WTC11 (cell line): ENCODE results near the gene UGT1A8. TPM values are rescaled to one million over a fixed set of nuclear protein-coding genes. Genes with fewer than 3 reads are reported as not detected.

Source experiments
- ATAC-seq: fragments of 200-7000 bp; cut with Tn5 transposase; 2 replicates; pipeline ENCODE4 v1.10.0; 2021; ENCODE audit warnings: mild to moderate bottlenecking, moderate library complexity
- CTCF ChIA-PET: fragments of 300-600 bp; sonication (Branson Sonifier 250); formaldehyde crosslinking; loops from one replicate; lab custom pipeline; 2021; ENCODE audit warnings: antibody characterized with exemption; lab: Charles Lee
- POLR2A ChIA-PET: fragments of 350-600 bp; sonication (Branson Sonifier 250); formaldehyde crosslinking; loops from one replicate; lab custom pipeline; 2021; ENCODE audit warnings: antibody characterized with exemption; lab: Charles Lee
- DNase-seq: peaks from one replicate; pipeline ENCODE4 v3.0.0; 2021; ENCODE audit warnings: low spot score
- H3K27ac Mint-ChIP-seq: 2 replicates; pipeline ENCODE4 v1.8.0; 2021; ENCODE audit warnings: mixed read lengths
- H3K27me3 Mint-ChIP-seq: 2 replicates; pipeline ENCODE4 v1.8.0; 2021; ENCODE audit warnings: low read depth, mild to moderate bottlenecking, moderate library complexity, mixed read lengths
- H3K36me3 Mint-ChIP-seq: 2 replicates; pipeline ENCODE4 v1.8.0; 2021; ENCODE audit warnings: mixed read lengths
- H3K4me1 Mint-ChIP-seq: 2 replicates; pipeline ENCODE4 v1.8.0; 2022; ENCODE audit warnings: mixed read lengths
- H3K4me3 Mint-ChIP-seq: 2 replicates; pipeline ENCODE4 v1.8.0; 2021; ENCODE audit warnings: mild to moderate bottlenecking, moderate library complexity, mixed read lengths
- H3K9me3 Mint-ChIP-seq: 2 replicates; pipeline ENCODE4 v1.8.0; 2021; ENCODE audit warnings: mixed read lengths
- AFF4 ChIP-seq: sonication (generic); formaldehyde crosslinking; IDR thresholded peaks from 2 replicates; pipeline ENCODE4 v1.8.1; 2023; ENCODE audit warnings: mild to moderate bottlenecking, missing genetic modification reagents, borderline replicate concordance
- AR ChIP-seq: fragments of 250-450 bp; sonication (Bioruptor Pico); IDR thresholded peaks from 2 replicates; pipeline ENCODE4 v1.9.0; 2021; ENCODE audit warnings: mild to moderate bottlenecking
- ATF2 ChIP-seq: sonication (generic); formaldehyde crosslinking; IDR thresholded peaks from 2 replicates; pipeline ENCODE4 v1.8.1; 2022; ENCODE audit warnings: low read depth, missing genetic modification reagents, borderline replicate concordance
- CREM ChIP-seq: sonication (generic); formaldehyde crosslinking; IDR thresholded peaks from 2 replicates; pipeline ENCODE4 v1.8.1; 2022; ENCODE audit warnings: mild to moderate bottlenecking, missing genetic modification reagents, moderate library complexity
- E2F1 ChIP-seq: sonication (generic); formaldehyde crosslinking; IDR thresholded peaks from 2 replicates; pipeline ENCODE4 v1.8.0; 2022; ENCODE audit warnings: mild to moderate bottlenecking, missing genetic modification reagents
- ERG ChIP-seq: fragments of 250-450 bp; sonication (Bioruptor Pico); IDR thresholded peaks from 2 replicates; pipeline ENCODE4 v1.8.0; 2021; ENCODE audit warnings: mild to moderate bottlenecking
- ESRRA ChIP-seq: sonication (generic); formaldehyde crosslinking; IDR thresholded peaks from 2 replicates; pipeline ENCODE4 v1.8.1; 2022; ENCODE audit warnings: mild to moderate bottlenecking, missing genetic modification reagents, borderline replicate concordance
- FOXP4 ChIP-seq: sonication (generic); formaldehyde crosslinking; IDR thresholded peaks from 2 replicates; pipeline ENCODE4 v1.8.0; 2022; ENCODE audit warnings: mild to moderate bottlenecking, missing genetic modification reagents
- JUN ChIP-seq: sonication (generic); formaldehyde crosslinking; IDR thresholded peaks from 2 replicates; pipeline ENCODE4 v1.8.0; 2023; ENCODE audit warnings: mild to moderate bottlenecking, missing genetic modification reagents
- MAX ChIP-seq: sonication (generic); formaldehyde crosslinking; IDR thresholded peaks from 2 replicates; pipeline ENCODE4 v1.8.0; 2022; ENCODE audit warnings: mild to moderate bottlenecking, missing genetic modification reagents
- OVOL2 ChIP-seq: fragments of 250-450 bp; sonication (Bioruptor Pico); IDR thresholded peaks from 2 replicates; pipeline ENCODE4 v1.9.0; 2021; ENCODE audit warnings: mild to moderate bottlenecking, borderline replicate concordance
- PRRX2 ChIP-seq: fragments of 250-450 bp; sonication (Bioruptor Pico); IDR thresholded peaks from 2 replicates; pipeline ENCODE4 v1.8.0; 2021; ENCODE audit warnings: mild to moderate bottlenecking
- SP1 ChIP-seq: sonication (generic); formaldehyde crosslinking; conservative IDR thresholded peaks from 2 replicates; pipeline ENCODE4 v1.8.1; 2022; ENCODE audit warnings: missing genetic modification reagents
- USF2 ChIP-seq: sonication (generic); formaldehyde crosslinking; IDR thresholded peaks from 2 replicates; pipeline ENCODE4 v1.8.1; 2023; ENCODE audit warnings: mild to moderate bottlenecking, missing genetic modification reagents, moderate library complexity
- ZNF121 ChIP-seq: sonication (generic); formaldehyde crosslinking; IDR thresholded peaks from 2 replicates; pipeline ENCODE4 v1.8.0; 2023; ENCODE audit warnings: missing genetic modification reagents
- ZNF138 ChIP-seq: sonication (generic); formaldehyde crosslinking; conservative IDR thresholded peaks from 2 replicates; pipeline ENCODE4 v1.8.1; 2022; ENCODE audit warnings: mild to moderate bottlenecking, moderate library complexity, missing genetic modification reagents
- ZNF219 ChIP-seq: sonication (generic); formaldehyde crosslinking; IDR thresholded peaks from 2 replicates; pipeline ENCODE4 v1.8.0; 2023; ENCODE audit warnings: missing genetic modification reagents, mild to moderate bottlenecking, borderline replicate concordance
- ZNF263 ChIP-seq: sonication (generic); formaldehyde crosslinking; IDR thresholded peaks from 2 replicates; pipeline ENCODE4 v1.8.1; 2022; ENCODE audit warnings: low read depth, mild to moderate bottlenecking, moderate library complexity, missing genetic modification reagents
- ZNF423 ChIP-seq: fragments of 250-450 bp; sonication (Bioruptor Pico); IDR thresholded peaks from 2 replicates; pipeline ENCODE4 v2.1.2; 2022; ENCODE audit warnings: mild to moderate bottlenecking, moderate library complexity
- ZNF532 ChIP-seq: fragments of 250-450 bp; sonication (Bioruptor Pico); IDR thresholded peaks from 2 replicates; pipeline ENCODE4 v1.9.0; 2021; ENCODE audit warnings: mild to moderate bottlenecking, borderline replicate concordance
- total RNA-seq: library from RNA; stranded (reverse); gene quantifications from 3 replicates; pipeline ENCODE4 v1.2.3, GENCODE V29; 2021

The UGT1A8 gene
- total RNA-seq, 1 experiment from 2014 or later: 0.13 TPM

- ATAC-seq (no peak), DNase-seq (no peak)
- POLR2A ChIA-PET: no interaction called here
- CTCF ChIA-PET: no interaction called here
- H3K9me3 Mint-ChIP-seq: no peaks in the 10 kb centered on the region
- no peak for TF ChIP-seq ZNF121 (CRISPR knock-in tag)
- TF ChIP-seq CREM (CRISPR knock-in tag): no peak
- no peak for TF ChIP-seq ZNF532 (CRISPR knock-in tag)
- no peak for TF ChIP-seq AR (CRISPR knock-in tag)
- no peak for TF ChIP-seq ZNF423 (CRISPR knock-in tag)
- no peak for TF ChIP-seq MAX (CRISPR knock-in tag)
- TF ChIP-seq FOXP4 (CRISPR knock-in tag): no peak
- TF ChIP-seq E2F1 (CRISPR knock-in tag): no peak
- no peak for TF ChIP-seq ESRRA (CRISPR knock-in tag)
- TF ChIP-seq SP1 (CRISPR knock-in tag): no peak
- TF ChIP-seq ERG: no peak
- no peak for TF ChIP-seq JUN (CRISPR knock-in tag)
- TF ChIP-seq AFF4 (CRISPR knock-in tag): no peak
- no peak for TF ChIP-seq PRRX2 (CRISPR knock-in tag)
- no peak for TF ChIP-seq ZNF138
- no peak for TF ChIP-seq ATF2 (CRISPR knock-in tag)
- TF ChIP-seq ZNF263 (CRISPR knock-in tag): no peak
- no peak for TF ChIP-seq OVOL2 (CRISPR knock-in tag)
- TF ChIP-seq ZNF219: no peak
- no peak for TF ChIP-seq USF2 (CRISPR knock-in tag)
- H3K36me3 Mint-ChIP-seq: no peaks in the 10 kb centered on the region
- peaks cover 7% of the 10 kb centered on the region for H3K4me1 Mint-ChIP-seq
- H3K27ac Mint-ChIP-seq: no peak overlapping the region
- H3K27me3 Mint-ChIP-seq: peaks cover 12% of the 10 kb centered on the region; the same call in 1 of the 2 replicates
- H3K4me3 Mint-ChIP-seq: no peak overlapping the region
Observed at GRCh38 chr2:233676046-233676445, 58.6 kb downstream of the UGT1A8 start.
